Jurkat, Clone E6-1 (cell line): Measurements from ENCODE around the gene ZP3. TPM values are rescaled to one million over a fixed set of nuclear protein-coding genes. Genes with fewer than 3 reads are reported as not detected.
"Not testable (repeated sequence)": the region's sequence is repeated elsewhere in the genome, so short reads cannot be mapped to it uniquely, and the experiment has no call there.

Source experiments
- DNase-seq: peaks from one replicate; pipeline ENCODE4 v3.0.0-alpha.2; 2011; ENCODE audit warnings: low read depth, low spot score
- H3K4me3 ChIP-seq: 2 replicates; pipeline ENCODE4 v1.5.1; 2011; ENCODE audit warnings: mild to moderate bottlenecking, low read length, control low read depth, moderate library complexity
- polyA plus RNA-seq: library from polyadenylated mRNA; unstranded; fragments of >200 nt; gene quantifications from one replicate; pipeline ENCODE4 v1.2.1, GENCODE V29; 2012; ENCODE audit warnings: missing spikeins; ENCODE audit not compliant: insufficient read length, insufficient read depth

ZP3 gene
- 17.1 TPM for polyA plus RNA-seq

DNA sequence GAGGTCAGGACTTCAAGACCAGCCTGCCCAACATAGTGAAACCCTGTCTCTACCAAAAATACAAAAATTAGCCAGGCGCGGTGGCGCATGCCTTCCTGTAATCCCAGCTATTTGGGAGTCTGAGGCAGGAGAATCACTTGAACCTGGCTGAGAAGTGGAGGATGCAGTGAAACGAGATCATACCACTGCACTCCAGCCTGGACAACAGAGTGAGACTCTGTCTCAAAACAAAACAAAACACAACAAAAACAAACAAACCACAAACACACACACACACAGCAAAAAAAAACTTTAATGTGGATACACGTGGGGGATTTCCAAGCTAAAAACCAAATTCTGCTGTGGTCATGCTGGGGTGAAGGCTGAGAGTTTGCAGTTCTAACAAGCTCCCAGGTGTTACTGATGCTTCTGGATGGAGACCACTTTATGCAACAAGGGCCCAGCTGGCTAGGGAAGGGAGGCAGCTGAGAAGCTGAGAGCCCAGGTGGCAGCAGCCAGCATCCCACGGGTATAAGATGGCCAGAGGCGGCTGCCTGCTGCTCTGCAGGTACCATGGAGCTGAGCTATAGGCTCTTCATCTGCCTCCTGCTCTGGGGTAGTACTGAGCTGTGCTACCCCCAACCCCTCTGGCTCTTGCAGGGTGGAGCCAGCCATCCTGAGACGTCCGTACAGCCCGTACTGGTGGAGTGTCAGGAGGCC lies at the start of gene ZP3:
ZP3 (plus strand) TSS at position 538 of the 699 bp plus-strand sequence; CDS start at position 553, 15 bp downstream.
- DNase-seq, result peak; percentile 19
- H3K4me3 ChIP-seq, result no peak within 1 kb of the TSS

DNA sequence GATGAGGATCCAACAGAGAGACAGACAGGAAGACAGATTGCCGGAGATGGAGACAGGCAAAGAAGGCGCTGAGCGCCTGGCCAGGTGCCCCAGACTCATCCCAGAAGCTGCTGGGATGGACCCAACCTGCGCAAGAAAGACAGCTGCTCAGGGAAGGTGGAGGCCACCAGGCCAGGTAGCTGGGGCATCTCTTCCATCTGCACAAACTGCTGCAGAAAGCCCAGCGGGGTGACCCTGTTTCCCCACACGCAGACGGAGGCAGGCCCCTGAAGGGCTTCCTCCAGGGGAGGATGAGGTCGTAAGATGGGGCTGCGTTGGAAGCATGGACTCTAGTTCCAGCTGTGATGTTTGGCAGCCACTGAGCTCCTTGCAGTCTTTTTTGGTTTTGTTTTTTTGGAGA lies 49.5 kb upstream of the ZP3 start:
- no peak overlapping the region for H3K4me3 ChIP-seq
- DNase-seq, result no peak

DNA sequence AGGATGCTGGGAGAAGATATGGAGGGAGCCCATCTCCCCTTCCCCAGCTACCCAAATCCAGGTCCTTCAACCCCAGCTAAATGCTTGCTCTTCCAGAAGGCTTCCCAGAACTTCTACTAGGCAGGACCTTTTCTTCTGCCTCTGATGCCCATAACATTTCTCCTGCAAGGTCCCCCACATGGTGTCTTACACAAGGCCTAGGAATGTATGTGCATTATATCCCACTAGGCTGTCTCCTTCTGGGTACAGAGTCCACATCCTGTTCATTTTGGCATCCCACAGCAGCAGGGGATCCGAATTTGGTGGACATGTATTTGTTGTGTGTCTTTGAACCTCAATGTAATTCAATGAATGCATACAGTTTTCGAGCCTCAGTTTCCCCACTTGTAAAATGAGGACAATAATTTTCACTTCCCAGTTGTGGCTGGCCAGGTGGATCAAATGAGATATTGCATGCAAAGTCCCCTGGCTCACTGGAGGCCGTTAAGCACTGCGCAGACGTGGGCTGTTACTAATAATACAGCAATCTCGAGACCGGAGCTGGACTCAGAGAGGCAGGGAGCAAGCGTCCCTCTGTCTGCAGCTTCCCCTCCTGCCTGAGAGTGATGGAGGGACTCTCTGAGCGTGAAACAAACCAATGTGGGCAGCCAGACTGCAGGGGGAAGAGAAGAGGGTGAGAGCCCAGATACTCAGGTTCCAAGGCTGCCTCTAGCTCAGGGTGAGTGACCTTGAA lies 47.4 kb upstream of the ZP3 start:
- no peak for DNase-seq

GRCh38 chr7:76380623-76380966 lies 44.2 kb upstream of the ZP3 start:
- H3K4me3 ChIP-seq, result no peak overlapping the region
- DNase-seq, result no peak

More for the DNA sequence above, 47.4 kb upstream of the ZP3 start:
- H3K4me3 ChIP-seq, result no peak overlapping the region

- H3K4me3 ChIP-seq, result no peak overlapping the region
- DNase-seq, result no peak
These were observed 42.9 kb upstream of the ZP3 start for GRCh38 chr7:76381814-76382213.

DNA sequence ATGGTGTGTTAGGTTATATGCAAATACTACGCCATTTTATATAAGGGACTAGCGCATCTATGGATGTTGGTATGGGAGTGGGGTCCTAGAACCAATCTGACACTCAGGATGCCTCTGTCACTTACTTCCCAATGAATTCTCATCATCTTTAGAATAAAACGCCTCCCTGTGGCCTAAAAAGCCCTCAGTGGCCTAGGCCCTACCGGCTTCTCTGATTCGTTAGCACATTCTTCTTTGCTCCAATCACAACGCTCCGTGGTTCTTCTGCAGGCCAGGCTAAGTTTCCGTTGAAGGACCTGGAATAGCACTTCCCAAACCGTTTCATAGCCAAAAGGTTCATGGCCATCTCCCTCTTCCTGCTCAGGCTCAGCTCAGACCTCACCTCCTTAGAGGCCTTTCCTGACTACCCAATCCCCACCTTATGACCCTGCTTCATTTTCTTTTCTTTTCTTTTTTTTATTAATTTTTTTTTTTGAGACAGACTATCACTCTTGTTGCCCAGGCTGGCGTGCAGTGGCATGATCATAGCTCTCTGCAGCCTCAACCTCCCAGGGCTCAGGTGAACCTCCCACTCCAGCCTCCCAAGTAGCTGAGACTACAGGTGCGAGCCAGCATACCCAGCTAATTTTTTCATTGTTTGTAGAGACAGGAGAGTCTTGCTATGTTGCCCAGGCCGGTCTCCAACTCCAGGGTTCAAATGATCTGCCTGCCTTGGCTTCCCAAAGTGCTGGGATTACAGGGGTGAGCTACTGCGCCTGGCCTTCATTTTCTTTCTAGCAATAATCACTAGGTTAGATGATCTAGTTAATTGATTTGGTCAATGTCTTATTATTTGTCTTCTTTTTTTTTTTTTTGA lies 41.4 kb upstream of the ZP3 start:
- no peak overlapping the region for H3K4me3 ChIP-seq
- no peak for DNase-seq

DNA sequence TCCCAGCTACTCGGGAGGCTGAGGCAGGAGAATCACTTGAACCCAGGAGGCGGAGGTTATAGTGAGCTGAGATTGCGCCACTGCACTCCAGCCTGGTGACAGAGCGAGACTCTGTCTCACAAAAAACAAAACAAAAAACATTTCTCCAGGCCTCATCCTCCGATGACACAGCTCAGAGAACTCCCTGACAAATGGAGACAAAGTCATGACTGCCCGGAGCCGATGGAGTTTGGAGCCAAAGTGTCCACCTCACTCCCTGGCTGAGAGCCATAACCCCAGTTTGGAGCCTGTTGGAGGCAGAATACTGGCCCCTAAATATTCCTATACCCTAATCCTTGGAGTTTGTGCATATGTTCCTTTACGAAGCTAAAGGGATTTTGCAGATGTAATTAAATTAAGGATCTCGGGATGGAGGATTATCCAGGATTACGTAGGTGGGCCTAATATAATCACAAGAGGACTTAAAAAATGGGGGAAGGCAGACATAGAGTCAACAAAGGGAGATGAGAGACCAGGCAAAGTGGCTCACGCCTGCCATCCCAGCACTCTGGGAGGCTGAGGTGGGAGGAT lies 38.0 kb upstream of the ZP3 start:
- H3K4me3 ChIP-seq, result no peak overlapping the region
- no peak for DNase-seq

GRCh38 chr7:76387789-76388188 lies 37.0 kb upstream of the ZP3 start:
- DNase-seq, H3K4me3 ChIP-seq: not testable (repeated sequence)

DNA sequence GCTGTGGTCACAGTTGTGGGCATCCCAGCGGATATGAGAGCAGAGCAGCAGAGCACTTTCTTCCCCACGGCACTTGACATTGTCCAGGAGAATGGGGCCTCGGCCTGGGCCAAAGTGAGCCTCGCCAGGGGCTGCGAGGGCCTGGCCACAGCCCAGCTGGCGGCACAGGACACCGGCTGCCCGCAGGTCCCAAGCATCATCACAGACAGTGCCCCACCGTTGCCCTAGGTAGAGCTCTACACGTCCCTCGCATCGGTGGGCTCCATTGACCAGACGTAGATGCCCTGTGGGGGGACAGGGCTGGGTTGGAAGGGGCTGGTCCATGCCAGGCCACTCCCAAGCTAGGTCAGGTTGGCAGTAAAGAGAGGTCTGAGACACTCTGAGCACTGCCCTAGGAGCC lies 34.7 kb upstream of the ZP3 start:
- no peak overlapping the region for H3K4me3 ChIP-seq
- no peak for DNase-seq

GRCh38 chr7:76392531-76393115 lies 32.1 kb upstream of the ZP3 start:
- no peak for DNase-seq
- H3K4me3 ChIP-seq, result peak overlapping the region; percentile 69

DNA sequence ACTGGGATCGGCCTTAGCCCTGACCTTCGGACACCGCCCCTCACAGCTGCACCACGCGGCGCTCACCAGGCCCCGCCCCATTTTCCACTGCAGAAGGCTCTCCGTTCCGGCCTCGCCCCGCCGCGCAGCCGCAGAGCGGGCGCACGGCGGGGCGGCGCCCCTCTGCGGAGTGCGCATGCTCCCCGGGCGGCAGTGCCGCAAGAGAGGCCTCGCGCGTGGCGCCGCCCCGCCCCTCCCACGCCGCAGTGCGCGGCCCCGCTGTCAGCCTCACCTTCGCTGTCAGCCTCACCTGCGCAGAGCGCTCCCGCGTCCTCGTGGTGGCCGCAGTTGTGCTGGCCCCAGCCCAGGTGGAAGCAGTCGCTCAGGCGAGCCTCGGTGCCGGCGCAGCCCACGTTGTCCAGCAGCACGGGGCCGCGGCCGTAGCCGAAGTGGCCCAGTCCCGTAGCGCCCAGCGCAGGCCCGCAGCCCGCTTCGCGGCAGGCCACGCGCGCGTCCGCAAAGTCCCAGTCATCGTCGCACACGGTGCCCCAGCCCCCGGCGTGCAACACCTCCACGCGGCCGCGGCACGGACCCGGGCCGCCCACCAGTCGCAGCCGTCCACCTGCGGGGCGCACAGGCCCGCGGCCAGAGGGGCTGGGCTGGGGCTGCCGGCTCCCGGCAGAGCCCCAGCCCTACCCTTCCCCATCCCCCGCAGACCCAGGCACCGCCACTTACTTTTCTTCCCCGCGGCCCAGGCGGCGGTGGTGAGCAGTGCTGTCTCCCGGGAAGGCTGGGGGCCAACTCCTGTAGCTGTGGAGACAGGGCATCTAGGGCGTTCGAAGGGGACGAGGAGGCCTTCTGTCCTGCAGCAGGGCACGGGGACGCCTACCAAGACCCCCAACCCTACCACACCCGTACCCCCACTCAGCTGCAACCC lies 31.4 kb upstream of the ZP3 start:
- peak overlapping the region; percentile 69 for H3K4me3 ChIP-seq
- peak; percentile 75 for DNase-seq

GRCh38 chr7:76394957-76395356 lies 29.8 kb upstream of the ZP3 start:
- no peak for DNase-seq
- H3K4me3 ChIP-seq, result no peak overlapping the region

GRCh38 chr7:76395605-76395964 lies 29.2 kb upstream of the ZP3 start:
- DNase-seq, H3K4me3 ChIP-seq: not testable (repeated sequence)

- no peak for DNase-seq
- H3K4me3 ChIP-seq, result no peak overlapping the region
These were observed 28.6 kb upstream of the ZP3 start for GRCh38 chr7:76395965-76396726.

- peak overlapping the region; percentile 58 for H3K4me3 ChIP-seq
- DNase-seq, result no peak
These were observed 27.9 kb upstream of the ZP3 start for GRCh38 chr7:76396864-76397263.

DNA sequence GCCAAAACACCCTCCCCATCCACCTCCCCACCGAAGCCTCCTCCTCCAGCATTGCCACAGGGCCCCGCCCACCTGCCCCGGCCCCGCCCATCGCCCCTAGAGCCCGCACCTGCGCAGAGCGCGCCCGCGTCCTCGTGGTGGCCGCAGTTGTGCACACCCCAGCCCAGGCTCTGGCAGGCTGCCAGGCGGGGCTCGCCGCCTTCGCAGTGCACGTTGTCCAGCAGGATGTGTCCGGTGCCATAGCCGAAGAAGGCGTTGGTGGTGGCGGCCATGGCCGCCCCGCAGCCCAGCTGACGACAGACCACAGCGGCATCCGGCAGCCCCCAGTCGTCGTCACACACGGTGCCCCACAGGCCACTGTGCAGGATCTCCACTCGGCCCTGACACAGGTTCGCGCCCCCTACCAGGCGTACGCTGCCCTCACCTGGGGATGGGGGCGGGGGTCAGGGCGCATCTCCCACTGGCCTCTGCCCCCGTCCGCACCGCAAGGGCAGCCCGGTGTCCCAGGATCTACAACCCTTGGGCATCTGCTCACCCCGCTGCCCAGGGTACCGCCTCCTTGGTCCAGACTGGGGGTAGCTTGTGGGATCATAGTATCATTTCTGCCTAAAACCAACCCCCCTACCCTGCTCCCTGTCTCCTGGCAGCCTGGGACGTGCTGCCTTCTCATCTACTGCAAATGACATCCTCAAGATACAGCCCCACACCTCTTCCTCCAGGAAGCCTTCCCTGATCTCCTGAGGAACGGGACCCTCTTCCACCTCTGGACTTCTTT lies 27.2 kb upstream of the ZP3 start:
- peak overlapping the region; percentile 58 for H3K4me3 ChIP-seq
- peak; percentile 55 for DNase-seq

GRCh38 chr7:76400248-76400647 lies 24.5 kb upstream of the ZP3 start:
- no peak overlapping the region for H3K4me3 ChIP-seq
- DNase-seq, result no peak
